Islet precursor cell (in vitro differentiated cells): ENCODE measurements around the gene ENDOV.
A peak's percentile ranks its signal among the peaks of the same experiment; 100 is the strongest.

Experiments used
- DNase-seq: peaks from one replicate; pipeline ENCODE4 v3.0.0-alpha.2; 2018

The ENDOV gene

GRCh38 chr17:80472996-80473395, 58.0 kb downstream of the ENDOV start:
- no peak for DNase-seq

GRCh38 chr17:80473701-80474100, 58.7 kb downstream of the ENDOV start:
- DNase-seq, result no peak

GRCh38 chr17:80474231-80474960, 59.4 kb downstream of the ENDOV start:
- DNase-seq, result peak; percentile 80

- no peak for DNase-seq
Measured at GRCh38 chr17:80474961-80475909, 60.3 kb downstream of the ENDOV start.

- no peak for DNase-seq
Measured at GRCh38 chr17:80475910-80476876, 61.2 kb downstream of the ENDOV start, which contains the start of gene NPTX1. Gene NPTX1 (minus strand): TSS chr17:80476607. CDS start chr17:80476446, 161 bp downstream.

GRCh38 chr17:80476877-80477646, 62.1 kb downstream of the ENDOV start:
- DNase-seq, result no peak

GRCh38 chr17:80477647-80478478, 62.9 kb downstream of the ENDOV start:
- DNase-seq, result peak; percentile 85

GRCh38 chr17:80478487-80479245, 63.7 kb downstream of the ENDOV start:
- no peak for DNase-seq

- no peak for DNase-seq
Measured at GRCh38 chr17:80479246-80479566, 64.2 kb downstream of the ENDOV start.

- no peak for DNase-seq
Measured at GRCh38 chr17:80480248-80480647, 65.3 kb downstream of the ENDOV start.

- DNase-seq, result no peak
Measured at GRCh38 chr17:80481284-80482057, 66.5 kb downstream of the ENDOV start.

GRCh38 chr17:80482058-80482318, 67.0 kb downstream of the ENDOV start:
- DNase-seq, result no peak

- no peak for DNase-seq
Measured at GRCh38 chr17:80482555-80483308, 67.8 kb downstream of the ENDOV start.

GRCh38 chr17:80485846-80486245, 70.9 kb downstream of the ENDOV start:
- DNase-seq, result no peak

- DNase-seq, result no peak
Measured at GRCh38 chr17:80486692-80487091, 71.7 kb downstream of the ENDOV start.

GRCh38 chr17:80487511-80487910, 72.5 kb downstream of the ENDOV start:
- no peak for DNase-seq
